Fibroblast of skin of left biceps (primary cell): ENCODE measurements around the gene ECM2.

Experiments
- DNase-seq, 2 experiments: peaks; one replicate each; pipeline ENCODE4 v3.0.0-alpha.2; 2013; ENCODE audit warnings: low read depth in 2 of 2

Gene ECM2

DNA sequence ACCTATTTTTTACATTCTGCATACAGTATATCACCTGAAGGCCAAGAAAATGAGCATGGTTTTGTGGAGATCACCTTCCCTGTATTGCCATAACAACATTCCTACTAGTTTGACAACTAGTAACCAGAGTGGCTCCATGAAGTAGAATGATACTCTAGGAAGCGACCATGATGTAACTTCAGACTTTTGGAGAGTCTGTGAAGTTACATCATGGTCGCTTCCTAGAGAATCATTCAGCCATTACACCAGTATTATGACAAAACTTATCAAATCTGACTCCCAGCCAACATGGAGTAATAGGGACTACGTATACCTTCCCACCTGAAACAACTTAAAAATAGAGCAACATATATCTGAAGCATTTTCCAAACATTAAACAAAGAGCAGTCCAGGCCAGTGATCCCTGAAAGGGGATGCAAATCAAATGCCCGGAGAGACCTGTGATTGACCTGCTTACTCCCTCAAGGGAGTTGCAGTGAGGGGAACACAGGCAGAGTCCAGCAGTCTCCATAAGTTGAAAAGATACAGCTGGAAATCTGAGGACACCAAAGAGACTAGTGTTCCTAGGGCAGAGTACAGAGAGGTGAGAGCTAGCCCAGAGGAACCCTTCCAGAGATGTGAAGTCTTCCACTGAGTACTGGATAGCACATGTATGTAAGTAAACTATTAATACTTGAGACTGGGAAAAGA lies 7.8 kb downstream of the ECM2 start:
- no peak for DNase-seq

DNA sequence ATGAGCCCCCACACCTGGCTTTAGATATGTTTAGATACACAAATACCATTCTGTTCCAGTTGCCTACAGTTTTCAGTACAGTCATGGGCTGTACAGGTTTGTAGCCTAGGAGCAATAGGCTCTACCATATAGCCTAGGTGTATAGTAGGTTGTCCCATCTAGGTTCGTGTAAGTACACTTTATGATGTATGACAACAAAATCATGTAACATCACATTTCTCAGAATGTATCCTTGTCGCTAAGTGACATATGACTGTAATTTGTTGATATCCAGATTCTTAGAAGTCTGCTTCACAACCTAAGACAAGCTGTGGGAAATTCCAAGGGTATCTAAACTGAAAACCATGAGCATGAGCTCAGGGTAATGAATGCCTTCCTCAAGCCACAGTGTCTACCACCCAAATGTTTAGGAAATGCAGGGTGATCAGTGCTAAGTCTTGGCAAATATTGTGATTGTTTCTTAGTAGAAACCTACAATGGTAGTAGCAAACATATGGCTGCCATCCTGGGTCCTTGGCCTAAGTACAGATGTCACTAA lies 8.4 kb downstream of the ECM2 start:
- DNase-seq, result no peak

- no peak for DNase-seq
Measured at GRCh38 chr9:92525306-92525705, 10.5 kb downstream of the ECM2 start.

DNA sequence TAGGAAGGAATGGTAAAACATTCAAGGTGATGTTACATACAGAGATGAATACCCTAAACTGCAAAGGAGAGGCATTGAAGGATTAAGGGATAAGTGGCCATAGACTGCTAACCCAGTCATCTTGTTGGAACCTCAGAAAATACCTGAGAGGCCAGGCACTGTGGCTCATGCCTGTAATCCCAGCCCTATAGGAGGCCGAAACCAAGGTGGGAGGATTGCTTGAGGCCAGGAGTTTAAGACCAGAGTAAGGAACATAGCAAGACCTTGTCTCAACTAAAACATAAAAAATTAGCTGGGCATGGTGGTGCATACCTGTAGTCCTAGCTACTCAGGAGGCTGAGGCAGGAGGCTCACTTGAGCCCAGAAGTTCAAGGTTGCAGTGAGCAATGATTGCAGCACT lies 10.9 kb downstream of the ECM2 start:
- no peak for DNase-seq

DNA sequence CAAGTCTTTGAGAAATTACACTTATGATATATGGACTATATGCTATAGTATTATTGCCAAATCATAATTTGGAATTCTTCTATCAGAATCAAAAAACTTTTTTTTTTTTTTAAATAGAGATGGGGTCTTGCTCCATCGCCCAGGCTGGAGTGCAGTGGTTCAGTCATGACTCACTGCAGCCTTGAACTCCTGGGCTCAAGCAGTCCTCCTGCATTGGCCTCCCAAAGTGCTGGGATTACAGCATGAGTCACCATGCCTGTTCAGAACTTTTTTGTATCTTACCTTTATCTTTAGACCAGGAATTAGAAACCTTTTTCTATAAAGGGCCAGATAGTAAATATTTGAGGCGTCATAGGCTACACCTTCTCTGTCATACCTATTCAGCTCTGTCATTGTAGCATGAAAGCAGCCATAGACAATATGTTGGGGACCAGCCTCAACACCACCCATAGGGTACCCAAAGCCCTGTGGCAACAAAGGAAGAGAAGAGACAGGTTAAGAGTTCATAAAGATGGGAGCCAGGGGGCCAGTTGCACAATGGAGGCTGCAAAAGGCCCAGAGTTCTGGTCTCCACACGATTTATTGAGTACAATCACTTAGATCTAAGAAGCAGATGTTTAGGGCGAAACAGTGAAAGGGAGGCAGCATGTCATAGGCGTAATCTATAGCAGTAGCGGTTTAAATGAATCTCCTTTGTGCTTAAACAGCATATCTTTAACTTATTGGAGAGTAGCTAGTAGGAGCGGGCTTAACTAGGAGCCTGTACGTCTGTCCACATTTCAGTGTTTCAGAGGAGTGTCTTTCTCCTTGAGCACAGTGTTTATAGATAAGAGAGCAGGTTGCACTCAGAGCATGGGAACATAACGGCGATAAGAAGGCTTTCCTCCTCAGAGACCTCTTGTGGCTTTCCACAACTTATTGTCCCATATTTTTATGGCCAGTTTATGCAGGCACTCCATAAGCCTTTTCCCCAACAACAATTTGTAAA lies 12.5 kb downstream of the ECM2 start:
- DNase-seq, result no peak

DNA sequence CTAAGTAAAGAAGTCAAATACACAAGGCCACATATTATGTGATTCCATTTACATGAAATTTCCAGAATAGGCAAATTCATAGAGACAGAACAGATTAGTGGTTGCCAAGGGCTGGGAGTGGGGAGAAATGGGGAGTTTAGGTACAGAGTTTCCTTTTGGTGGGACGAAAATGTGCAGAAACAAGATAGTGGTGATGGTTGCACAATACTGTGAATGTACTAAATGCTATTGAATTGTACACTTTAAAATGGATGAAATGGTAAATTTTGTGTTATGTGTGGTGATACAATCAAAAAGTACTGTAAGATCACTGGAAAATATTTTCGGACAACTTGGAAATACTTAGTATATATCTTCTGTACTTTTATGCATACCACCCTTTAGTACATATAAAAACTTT lies 15.0 kb downstream of the ECM2 start:
- DNase-seq, result no peak

DNA sequence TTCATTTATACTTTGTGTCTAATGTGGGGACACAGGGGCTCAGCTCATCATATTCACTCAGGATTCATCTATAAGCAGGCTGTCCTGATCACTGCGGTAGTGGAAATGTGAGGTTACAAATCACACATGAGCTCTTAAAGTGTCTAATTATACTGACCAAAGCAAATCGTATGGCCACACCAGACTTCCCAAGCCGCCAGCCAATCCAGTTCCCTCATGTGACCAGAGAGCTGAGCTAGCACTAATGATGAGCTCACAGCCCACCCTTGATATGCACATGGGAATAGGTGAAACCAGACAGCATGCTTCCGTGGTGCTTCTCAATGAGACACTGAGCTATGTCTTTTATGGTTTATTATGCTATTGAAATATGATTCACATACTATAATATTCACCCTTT lies 17.6 kb downstream of the ECM2 start:
- DNase-seq, result no peak

DNA sequence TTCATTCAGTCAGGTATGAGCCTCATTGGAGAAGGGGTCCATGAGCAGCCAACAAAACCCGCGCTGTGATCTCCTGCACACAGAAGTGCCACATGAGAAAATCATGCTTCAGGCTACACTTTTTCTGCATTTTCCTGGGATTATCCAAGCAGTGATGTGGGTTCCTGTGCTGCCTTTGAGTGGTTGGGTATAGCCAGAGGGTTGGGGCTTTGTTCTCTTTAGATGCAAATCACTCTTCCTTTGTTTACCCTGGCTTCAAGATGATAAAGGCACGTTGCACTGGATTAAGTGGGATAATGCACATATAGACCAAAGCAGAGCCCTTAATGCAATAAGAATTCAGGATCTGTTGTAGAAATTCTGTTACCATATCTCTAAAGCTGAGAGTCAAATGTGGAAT lies 18.7 kb downstream of the ECM2 start:
- no peak for DNase-seq

DNA sequence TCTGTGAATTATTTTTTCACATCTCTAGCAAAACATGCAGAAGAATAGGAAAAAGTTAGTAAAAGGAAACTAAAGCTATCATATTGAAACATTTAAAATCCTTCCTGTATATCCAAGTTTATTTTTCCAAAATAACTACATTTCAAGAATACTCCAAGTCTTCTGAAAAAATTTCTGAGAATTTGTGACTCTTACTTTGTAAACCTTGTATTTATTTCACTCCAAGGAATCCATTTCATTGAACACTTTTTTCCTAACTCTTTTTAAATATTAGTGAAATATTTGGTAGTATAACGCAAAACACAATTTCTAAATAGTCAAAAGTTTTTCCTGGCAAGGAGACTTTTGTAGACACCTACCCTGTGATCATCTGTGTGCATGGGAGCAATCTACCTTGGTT lies 19.3 kb downstream of the ECM2 start:
- no peak for DNase-seq

GRCh38 chr9:92514635-92515034 lies 21.2 kb downstream of the ECM2 start:
- DNase-seq, result no peak

- no peak for DNase-seq
Measured at GRCh38 chr9:92513349-92513748, 22.4 kb downstream of the ECM2 start.

DNA sequence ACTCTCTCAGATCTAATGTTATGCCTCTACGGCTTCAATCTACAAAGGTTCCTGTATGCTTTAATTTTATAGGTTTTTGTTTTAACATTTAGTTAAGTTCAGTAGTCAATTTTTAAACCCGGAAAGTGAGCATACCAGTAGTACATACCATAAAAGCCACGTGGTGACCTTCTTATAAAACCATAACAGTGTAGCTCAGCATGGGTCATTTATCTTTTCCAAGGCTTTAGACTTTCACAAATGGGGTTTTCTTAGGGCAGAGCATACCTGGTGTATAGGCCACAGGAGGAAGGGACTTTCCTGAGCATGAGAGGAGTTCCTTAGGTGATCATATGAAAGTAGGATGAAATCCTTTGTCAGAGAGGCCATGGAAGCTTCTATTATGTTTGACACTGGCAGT lies 23.2 kb downstream of the ECM2 start:
- DNase-seq, result no peak

DNA sequence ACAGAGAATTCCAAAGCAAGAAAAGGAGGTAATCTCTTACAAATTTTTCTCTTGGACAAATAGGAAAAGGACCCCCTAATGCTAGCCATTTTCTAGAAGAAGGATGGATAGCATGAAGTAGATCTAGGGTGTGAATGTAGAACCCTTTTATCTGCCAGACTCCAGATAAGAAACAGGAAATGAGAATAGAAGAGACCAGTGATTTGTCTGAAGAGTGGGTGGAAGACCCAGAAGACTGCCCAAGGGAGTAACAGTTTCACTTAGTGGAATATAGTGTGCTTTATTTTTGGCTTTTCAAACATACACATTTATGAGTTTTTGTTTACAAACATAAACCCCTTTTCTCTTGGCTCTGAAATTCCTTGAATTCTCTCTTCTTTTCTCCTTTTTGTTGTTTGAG lies 25.0 kb downstream of the ECM2 start:
- DNase-seq, result no peak

- no peak for DNase-seq
Measured at GRCh38 chr9:92509050-92509449, 26.7 kb downstream of the ECM2 start.

- no peak for DNase-seq
Measured at GRCh38 chr9:92508018-92508820, 27.6 kb downstream of the ECM2 start.

DNA sequence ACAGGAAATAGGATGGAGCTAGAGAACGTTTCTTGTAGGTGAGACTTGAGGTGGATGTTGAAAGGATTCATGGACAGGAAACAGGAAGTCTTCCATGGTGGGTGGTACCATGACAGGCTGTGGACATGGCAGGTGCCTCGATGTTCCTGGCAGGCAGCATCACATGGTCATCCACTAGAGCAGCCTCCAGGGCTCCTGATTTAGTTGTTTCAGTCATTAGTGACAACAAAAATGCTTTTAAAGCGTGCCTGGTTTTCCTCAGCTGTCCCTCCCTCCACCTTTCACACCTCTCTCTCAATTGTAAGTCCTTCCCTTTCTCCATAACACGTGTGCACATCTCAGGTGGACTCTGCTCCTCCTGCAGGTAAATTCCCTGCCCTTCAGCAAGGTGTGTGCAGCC lies 28.3 kb downstream of the ECM2 start:
- no peak for DNase-seq

GRCh38 chr9:92507005-92507404 lies 28.8 kb downstream of the ECM2 start:
- DNase-seq, result no peak

DNA sequence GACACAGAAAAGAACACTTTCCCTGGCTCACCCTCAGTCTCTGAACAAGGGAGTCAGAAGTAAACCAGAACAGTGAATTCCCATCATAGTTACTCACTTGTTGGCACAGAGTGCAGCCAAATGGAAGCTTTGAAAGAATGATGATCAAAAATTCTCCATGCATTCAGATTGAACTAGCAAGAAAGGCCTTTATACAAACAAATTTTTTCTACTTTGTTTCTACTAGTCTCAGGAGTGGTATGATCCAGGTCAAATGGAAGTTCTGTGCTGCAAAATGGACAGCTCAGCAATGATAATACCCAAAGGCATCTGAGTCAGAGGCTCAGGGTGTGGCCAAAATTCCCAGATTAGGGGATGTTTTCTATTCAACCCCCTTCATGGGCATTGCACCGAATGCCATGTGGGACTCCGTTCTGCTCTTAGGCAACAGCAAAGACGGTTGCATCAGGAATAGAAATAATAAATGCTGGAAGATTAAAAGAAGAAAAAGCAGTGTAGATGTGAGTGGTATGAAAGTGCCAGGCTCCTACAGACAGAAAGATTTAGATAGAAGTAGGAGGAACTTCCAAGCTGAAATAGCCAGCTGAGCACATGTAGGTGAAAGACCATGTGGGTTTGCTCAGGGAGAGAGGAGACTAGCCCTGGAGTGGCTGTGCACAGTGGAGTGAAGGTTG lies 29.5 kb downstream of the ECM2 start:
- peak; percentile 88 to 89 for DNase-seq

- no peak for DNase-seq
Measured at GRCh38 chr9:92504881-92505280, 30.9 kb downstream of the ECM2 start.

DNA sequence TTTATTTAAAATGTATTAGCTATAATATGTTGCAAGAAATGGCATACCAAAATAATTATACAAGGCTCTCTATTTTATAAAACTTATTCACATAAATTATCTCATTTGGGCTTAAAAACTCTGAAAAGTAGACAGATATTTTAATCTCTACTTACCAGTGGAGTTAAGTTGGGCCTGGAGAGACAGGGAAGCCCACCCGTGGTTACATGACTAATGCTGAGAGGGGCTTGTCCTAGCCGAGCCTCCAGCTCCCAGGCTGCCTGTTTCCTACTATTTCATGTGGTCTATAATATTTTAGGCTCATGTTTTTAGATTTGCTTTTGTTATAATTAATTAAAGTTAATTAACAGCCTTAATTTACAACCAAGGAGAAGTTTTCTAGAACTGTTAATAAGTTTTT lies 32.6 kb downstream of the ECM2 start:
- DNase-seq, result no peak

- DNase-seq, result no peak
Measured at GRCh38 chr9:92501671-92502393, 34.0 kb downstream of the ECM2 start.
